NOMO-1 treated with DMSO at 0.1 percent for 48 hours (cell line): ENCODE data around the gene CTBP1.

Source experiments
- DNase-seq: peaks from one replicate; lab custom pipeline; 2025; ENCODE audit not compliant: unreplicated experiment; lab: John Stamatoyannopoulos, UW

Gene CTBP1

DNA sequence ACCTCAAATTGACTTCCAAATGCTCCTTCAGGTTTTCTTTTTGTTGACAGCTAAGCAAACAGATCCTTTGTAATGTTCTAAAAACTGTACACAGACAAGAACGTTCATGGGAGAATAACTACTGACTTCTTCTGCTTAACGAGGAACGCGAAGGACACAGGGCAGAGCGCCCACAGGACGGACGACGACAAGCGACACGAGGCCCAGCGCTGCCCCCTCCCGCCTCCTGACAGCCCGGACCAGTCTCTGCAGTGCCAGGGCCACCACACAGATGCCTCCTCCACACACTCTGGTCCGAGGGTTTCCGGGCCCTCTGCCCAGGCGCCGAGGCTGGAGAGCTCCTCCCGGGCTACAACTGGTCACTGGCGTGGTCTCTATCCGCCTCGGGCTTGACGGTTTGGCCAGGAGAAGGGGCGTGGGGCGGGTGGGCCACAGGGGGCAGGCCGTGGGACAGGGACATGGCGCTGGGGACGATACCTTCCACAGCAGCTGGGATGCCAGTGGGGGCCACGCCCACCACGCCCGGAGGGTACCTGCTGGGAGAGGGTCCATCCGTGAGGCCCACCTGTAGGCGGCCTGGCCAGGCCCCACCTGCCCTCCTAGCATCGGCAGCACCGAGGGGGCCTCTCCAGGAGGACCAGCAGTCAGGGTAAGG lies 36.9 kb downstream of the CTBP1 start:
- DNase-seq: no peak

DNA sequence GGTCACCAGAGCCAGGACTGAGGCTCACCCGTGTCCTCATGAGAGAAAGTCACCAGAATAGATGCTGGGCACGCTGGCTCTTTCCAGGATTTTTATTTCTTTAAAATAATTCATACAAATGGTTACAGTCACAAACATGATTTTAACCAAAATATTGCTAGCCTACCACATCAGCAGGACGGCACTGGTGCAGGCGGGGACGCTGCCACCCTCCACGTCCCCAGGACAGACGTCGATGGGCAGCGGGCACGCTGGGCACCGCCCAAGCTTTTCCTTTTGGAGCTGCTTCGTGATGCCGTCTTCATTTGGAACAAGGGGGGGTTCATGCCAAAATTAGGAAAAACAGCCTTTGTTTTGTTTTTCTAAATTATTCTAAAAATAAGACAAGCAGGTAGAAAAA lies 37.6 kb downstream of the CTBP1 start:
- no peak for DNase-seq

DNA sequence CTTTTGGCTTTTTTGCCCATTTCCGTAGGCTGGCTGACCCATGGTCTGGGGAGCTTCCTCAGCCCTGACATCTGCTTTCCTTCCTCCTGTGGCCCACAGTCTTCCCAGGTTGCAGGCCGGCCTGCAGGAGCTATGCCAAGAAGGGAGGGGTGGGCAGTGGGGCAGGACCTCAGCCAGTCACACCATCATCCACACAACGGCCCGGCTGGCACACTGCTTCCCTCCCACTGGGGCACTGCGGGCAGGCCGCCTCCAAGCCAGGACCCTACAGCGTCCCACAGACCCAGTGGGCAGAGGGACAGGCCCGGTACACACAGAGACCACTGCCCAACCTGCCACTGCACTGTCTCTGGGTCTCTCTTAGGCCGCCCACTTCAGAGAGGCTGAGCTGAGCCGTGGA lies 38.0 kb downstream of the CTBP1 start:
- DNase-seq: no peak

DNA sequence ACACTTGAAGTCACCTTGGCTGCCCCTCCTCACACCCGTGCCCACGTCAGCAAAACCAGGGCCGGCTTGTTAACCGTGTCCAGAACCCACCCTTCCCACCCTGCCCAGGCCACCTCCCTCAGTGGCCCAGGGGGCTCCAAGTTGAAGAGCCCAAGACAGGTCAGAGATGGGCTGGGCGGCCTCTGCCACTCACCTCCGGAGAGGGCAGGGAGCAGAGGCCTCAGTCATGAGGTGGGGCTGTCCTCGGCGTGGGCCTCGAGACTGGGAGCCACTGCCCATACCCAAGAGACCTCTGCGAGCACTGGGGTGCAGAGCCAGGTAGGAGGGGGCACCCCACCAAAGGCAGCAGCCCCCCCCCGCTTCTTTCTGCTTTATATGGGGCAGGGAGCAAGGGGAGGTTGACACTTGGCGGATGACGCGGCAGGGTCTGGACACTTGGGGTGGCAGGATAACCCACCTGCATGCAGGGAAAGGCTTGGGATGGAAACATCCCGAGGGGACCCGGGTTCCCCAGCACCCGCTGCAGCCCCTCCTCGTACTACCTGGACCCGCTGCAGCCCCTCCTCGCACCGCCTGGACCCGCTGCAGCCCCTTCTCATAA lies 38.6 kb downstream of the CTBP1 start:
- DNase-seq: no peak

DNA sequence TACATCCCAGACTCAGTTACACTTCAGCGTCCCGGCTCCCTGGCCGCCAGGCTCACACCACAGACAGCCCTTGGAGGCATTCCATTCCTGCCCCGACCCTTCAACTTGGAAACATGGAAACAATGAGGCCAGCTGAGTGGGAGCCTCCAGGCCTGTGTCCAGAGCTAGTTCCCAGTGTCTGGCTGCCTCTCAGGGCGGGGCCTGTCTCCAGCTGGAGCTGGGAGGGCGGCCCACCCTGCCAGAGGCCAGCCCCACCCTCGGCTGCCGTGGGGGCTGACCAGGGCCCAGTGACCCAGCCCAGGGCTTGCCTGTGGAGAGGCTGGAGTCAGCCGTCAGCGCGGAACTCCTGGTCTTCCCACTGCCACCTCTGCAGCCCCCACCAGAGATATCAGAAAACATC lies 39.1 kb downstream of the CTBP1 start:
- DNase-seq: no peak

DNA sequence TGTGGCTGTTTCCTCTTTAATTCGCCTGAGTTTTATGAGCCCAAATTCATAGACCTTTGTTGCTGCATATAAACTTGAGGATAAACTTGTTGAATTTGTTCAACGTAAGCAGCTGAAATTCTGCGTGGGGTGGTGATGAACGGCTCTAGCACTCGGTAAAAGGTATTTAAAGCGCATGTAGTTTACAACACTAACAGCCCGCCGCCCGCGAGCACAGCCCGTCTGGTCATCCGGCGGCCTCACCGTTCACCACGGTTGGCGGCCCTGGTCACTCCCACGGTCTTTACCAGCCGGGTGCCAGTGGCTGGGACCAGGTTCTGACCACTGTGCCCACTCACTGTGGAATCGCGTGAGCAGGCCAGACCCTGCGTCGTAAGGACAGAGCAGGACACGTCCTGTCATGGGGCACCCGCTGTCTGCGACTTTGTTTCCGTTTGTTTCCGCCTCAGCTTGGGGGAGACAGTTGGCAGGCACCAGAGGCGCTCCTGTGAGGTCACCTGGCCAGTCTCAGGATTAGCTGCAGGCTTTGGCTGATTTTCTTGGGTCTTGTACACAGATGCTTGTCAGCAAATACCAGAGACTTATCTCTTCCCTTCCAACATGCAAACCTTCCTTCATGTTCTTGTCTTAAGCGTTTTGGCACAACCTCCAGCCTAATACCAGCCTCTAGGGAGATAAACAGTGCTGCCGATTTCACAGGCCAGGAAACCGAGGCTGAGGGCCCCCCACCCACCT lies 39.8 kb downstream of the CTBP1 start:
- DNase-seq: no peak

DNA sequence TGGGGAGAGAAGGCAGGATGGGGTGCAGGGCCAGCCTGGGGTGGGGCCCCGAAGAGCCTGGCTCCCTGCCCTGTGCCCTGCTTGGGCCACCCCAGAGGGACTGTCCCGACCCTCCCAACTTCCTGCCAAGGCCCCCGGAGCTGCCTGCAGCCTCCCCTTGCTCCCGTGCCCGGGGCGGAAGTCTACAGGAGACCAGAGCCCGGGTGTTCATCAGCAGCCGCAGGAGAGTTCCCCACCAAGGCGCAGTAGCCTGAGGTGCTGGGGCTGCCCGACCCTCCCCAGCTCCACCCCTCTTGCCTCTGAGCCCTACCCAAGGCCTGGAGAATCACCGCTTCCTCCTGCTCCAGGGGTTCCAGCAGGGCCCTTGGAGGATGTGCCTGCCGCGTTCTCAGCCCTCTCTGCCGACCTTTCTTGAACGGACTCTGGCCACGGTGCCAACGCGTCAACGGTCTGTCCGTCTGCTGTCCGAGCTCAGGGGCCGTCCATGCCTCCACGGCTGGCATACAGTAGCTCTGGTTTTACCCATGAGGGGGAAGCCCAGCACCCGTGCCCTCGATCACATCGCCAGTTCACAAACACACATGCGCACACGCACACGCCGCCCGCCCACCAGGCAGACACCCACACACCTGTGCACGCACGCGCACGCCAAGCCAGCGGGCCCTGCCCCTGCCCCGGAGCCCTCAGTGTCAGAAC lies 40.5 kb downstream of the CTBP1 start:
- DNase-seq: no peak

DNA sequence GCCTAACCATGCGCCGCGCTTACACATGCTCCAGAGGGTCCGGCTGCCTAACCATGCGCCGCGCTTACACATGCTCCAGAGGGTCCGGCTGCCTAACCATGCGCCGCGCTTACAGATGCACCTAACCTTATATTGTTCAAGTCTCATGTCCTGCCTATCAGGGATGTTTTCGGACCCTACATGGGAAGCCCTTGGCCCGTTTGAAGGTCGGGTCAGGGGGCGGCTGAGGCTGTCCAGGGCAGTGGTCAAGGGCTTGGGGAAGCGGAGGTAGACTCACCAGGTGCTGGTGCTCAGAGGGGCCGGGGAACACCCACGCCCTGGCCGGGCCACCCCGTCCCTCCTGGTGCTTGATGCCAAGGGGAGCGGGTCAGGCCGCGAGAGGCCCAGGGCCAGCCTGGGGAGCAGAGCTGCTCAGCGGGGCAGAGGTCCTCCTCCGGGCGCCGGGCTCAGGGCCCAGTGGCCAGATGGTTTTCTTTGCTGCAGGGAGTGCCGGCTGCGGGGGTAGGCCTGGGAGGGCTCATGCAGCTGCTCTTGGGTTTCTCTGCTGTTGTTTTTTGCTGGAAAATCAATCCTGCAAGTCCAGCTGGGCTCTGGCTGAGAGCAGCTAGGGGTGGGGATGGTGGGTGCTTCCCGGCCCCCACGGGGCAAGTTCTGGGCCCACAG lies 41.2 kb downstream of the CTBP1 start:
- DNase-seq: no peak

DNA sequence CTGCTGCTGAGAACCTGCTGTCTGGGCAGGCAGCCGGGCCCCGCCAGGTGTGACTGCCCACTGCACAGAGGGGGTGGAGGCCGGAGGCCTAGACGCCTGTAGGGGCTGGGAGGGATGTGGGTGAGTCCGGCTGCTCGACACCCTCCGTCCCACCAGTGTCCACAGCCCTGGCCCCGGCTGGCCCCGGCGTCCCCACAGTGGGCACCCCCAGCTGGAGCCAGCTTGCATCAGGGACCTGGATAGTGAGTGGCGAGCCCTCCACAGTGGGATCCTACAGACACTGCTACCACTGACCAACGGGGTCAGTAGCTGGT lies 41.8 kb downstream of the CTBP1 start:
- DNase-seq: no peak

DNA sequence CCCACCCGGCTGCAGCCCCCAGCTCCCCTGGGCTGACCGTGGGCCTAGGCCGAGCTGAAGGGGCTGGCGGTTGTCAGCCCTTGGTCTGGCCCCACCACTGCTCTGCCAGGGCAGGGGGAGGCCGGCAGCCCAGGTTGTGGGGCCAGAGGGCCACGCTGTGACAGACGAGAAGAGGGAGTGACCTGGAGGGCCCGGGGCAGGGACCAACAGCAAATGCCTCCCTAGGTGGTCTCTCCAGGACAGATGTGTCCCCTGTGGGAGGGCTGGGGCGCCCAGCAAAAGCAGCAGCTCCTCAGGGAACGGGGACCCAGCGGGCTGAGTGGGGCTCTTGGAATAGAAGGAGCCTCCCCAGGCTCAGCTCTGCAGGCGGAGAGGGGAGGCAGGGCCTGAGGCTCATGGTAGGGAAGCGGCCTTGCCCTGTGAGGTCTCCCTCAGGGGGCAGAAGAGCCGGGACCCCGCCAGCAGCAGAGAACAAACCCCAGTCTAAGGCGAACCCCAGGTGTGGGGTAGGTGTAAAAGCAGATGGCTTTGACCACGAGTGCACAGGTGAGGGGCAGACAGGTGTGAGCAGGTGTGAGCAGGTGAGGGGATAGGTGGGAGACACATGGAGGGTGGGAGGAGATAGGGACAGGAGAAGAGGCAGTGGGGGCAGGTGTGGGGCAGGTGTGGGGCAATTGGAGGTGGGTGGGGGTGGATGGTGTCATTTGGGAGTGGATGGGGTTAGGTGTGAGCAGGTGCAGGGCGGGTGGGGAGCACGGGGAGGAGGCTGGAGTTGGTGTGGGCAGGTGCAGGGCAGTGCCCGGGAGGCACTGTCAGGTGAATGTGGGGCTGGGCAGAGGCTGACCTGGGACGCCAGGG lies 42.4 kb downstream of the CTBP1 start:
- no peak for DNase-seq

DNA sequence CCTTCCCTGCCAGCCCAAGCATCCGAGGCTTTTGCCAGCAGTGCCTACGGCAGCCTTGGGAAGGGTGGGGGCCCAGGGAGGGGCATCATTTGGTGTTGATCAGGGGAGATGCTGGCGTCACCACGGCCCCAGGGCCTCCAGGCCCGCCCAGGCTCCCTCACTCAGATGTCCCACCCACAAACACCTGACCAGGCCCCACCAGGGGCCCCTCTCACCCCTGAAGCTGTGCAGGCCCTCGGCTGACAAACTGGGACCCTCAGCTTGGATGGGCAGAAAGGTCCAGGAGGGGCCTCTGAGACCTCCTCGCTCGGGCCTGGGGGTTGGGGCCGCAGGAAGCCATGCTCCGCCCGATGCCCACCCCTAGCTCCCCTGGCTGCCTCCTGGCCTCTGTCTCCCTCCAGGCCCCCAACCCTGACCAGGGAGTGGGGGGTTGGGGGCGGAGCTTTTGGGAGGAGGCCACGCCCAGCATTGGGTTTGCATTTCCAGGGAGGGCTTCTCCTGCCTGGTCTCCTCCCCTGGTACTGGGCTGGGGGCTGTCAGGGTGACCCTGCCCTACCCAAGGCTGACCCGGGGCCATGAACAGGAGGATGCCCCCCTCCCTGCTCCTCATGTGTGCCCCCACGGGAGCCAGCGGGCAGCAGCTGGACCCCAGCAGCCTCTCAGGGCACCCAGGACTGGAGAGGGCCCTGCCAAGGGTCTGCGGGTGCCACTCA lies 43.2 kb downstream of the CTBP1 start:
- no peak for DNase-seq

DNA sequence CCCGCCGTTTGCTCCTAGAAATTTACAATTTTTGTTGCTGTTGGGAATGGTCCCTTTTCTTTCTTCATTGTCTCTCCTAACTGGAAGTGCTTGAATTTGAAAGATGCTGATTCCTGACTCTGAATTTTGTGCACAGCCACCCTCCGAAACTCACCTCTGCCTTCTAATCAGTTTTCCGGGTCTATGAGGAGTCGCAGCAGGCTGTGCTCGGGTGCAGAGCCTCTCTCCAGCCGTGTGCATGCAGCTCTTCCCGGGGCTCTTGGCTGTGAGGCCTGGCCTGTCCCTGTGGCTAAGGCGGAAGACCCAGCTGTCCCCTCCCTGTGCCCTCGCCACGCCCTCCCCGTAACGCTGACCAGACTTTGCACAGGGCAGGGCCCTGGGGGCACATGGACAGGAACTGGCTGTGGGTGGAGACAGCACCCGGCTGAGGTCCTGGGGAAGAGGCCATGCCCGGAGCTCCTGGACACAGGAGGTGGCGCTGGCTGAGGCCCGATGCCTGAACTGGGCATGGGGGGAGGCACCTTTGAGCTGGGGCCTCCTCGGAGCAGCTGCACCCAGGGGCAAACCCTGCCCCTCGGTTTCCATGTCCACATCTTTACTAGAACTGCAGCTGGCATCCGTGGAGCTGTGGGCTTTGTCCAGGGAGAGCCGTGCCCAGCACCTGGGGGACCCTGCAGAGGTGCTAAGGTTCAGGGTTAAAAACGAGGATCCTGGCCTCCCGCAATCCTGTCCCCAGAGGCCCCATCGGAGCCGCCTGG lies 43.9 kb downstream of the CTBP1 start:
- peak; percentile 33 for DNase-seq

DNA sequence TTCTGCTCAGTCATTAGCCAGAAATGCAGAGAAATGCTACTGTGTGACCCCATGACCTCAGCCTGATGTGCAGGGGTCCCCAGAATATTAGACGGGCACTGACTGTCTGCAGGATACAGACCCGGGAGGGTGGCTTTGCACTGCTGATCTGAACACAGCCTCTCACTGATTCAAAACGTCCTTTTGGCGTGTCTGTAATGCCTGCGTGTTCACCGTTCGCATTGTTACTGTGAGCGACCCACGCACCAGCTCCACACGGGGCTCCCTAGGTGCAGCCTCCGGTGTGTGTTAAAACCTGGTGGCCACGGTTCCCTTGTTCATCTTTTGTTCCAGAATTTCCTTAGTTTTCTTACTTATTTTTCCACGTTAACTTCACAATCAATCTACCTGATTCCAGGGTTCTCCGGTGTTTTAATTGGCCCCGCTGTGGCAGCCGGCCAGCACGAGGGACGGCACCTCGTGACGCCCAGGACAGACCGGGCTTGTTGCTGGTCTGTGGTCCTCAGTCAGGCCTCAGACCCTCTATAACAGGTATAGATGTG lies 44.6 kb downstream of the CTBP1 start:
- DNase-seq: no peak

DNA sequence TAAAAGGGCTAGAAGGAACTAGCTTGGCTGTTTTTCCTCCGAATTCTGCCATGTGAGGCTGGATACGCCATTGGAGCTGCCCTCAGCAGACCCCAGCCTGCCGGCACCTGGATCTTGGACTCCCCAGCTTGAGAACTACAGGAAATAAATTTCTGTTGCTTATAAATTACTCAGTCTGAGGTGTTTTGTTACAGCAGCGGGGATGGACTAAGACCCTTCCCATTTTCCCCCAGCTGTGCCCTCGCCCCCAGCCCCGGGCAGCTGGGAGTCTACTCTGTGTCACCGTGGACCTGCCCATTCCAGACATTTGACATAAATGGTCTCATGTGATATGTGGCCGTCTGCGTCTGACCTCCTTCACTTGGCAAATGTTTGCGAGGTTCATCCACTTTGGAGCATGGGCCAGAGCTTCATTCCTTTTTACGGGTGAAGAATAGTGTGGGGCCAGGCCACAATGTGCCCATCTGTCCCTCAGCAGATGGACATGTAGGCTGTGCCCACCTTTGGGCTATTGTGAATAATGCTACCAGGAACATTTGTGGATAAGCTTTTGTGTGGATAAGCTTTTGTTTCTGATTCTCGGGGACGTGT lies 45.8 kb downstream of the CTBP1 start:
- DNase-seq: no peak

DNA sequence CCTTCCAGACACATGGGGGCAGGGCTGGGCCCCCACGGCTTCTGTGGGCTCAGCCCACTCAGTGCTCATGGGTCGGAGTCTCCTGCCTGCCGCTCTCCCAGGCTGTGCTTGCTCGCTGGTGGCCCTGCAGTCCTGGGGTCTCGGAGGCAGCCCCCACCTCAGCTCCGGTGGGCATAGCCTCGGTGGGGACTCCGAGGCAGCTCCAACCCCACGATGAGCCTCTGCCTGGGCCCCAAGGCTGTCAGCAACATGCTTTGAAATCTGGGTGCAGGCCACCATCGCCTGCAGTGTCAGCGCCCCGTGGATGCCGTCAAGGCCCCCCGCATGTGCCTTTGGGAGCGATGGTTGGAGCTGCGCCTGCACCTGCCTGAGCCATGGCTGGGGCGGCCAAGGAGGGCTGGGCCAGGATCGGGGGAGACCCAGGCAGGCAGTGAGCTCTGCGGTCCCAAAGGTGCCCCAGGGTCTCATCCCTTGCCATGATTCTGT lies 46.4 kb downstream of the CTBP1 start:
- no peak for DNase-seq

DNA sequence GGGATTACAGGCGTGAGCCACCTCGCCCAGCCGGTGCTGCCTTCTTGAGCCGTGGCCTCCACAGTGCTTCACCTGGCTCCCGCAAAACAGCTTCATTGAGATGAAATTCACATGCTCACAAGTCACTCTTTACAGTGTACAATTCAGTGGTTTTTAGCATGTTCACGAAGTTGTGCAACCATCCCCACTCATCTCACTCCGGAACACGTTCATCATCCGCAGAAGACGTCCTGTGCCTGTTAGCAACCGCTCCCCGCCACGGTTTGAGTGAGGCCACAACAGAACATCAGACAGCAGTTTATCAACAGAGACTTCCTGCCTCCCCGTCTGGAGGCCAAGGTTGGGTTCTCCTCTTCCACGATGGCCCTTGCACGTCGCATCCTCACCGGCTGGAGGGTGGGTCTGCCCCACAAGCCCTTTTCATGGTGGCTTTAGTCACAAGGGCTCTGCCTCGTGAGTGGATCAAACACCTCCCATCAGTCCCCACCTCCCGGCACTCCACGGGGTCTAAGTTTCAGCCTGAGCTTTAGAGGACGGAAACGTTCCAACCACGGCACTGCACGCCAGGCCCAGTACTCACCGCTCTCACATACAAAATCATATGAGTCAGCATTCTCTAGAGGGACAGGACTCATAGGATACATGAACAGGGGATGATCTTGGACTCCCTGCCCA lies 46.9 kb downstream of the CTBP1 start:
- peak; percentile 95 for DNase-seq

DNA sequence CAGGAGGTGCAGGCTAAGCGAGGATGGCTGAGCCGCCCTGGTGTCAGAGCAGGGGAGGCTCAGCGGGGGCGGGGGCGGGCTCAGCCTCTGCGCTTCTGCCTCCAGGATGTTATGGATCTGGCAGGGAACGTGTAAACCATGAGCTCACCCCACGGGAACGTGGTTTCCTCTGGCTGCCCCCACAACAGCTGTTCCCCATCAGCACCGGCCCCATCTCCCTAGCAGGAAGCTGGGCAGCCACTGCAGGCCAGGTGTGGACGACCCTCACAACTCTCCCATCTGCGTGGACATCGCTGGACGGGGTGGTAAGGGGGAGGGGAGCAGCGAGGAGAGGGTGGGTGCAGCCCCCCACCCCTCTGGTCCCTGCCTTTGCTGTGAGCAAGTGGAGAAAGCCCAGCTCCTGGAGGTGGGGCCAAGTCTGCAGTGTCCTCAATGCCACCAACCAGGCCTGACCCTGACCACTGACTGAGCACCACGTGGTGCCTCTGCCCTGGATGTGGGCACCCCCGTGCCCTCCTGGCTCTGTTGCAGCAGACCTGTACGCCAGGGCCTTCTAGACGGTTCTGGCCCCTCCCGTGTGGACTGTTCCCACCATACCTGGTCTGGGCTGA lies 48.4 kb downstream of the CTBP1 start:
- DNase-seq: no peak
